Limb (tissue), 2 donors: ENCODE results near the gene PANX2.

ENCODE experiments used
- DNase-seq, 2 donors: peaks; one replicate each; pipeline ENCODE4 v3.0.0-alpha.2; 2016; ENCODE audit errors: extremely low spot score in 2 of 2

PANX2 gene

DNA sequence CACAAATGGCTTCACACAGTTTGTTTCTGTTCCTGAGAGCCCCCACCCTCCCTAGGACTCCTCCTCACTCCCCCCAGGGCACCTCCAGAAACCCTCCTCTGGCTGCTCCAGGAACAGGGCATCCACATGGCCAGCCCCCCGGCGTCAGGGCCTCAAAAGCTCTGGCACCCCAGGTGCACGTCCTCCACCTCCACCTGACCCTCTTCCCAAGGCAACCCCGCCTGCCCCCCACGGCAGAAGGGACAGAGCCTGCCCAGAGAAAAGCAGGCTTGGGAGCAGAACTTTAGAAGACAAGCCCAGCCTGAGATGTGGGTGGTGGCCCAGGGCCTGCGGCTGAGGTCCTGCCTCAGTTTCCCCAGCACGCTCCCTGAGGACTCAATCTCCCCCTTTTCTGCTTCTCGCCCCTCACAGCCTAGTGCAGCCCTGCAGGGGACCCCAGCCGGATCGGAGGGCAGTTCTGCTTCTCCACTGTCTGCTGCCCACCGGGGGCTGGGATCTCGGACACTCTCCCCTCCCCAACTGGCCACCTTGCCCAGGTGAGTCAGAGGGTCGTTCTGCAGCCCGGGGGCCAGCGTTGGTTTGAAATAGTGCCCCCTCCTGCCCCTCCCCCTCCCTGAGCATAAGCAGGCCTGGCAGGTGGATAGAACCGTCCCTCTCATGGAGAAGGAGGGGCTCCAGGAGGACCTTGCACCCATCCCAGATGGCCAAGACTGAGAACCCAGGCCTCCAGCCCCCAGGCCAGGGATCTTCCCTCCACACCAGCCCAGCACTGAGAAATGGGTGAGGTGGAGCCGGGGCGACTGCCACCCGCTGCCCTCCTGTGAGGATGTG lies 12.8 kb downstream of the PANX2 start:
- DNase-seq, result no peak

DNA sequence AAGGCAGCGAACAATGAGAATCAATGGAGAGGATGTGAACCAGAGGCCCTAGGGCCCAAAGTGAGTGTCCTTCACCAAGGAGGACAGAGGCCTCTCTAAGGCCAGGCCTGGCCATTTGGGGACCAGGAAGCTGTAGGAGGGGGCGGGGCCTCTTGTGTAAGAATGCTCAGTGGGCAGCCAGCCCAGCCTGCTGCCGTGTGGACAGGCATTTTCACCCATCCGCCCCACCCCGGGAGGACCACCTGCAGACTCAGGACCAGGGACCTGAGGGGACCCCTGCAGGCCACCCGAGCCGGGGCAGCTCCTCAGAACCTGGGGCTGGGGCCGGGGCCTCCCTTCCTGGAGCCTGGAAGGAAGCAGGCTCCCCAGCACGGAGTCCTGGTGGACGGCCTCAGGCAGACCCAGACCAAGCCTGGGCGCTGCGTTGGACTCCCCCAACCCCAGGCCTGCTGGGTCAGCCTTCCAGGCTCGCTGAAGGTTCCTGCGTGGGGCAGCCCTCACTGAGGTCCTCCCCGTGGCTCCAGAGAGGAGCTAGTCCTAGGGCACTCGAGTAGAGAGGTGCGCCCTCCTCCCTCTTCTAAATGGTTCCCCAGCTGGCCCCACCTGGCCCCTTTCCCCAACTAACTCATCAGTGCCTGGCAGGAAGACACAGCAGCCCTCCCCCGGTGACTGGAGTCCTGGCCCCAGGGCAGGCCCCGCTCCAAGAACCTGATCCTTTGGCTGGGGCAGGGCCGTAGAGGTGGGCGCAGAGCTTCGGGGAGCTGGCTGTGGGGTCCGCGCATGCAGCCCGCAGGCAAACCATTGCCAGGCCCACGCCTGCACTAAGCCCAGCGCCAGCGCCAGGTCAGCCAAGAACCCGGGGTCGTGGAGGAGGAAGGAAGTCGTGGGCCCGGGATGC lies 13.7 kb downstream of the PANX2 start:
- peak in 1 of 2 donors; percentile 61 for DNase-seq

DNA sequence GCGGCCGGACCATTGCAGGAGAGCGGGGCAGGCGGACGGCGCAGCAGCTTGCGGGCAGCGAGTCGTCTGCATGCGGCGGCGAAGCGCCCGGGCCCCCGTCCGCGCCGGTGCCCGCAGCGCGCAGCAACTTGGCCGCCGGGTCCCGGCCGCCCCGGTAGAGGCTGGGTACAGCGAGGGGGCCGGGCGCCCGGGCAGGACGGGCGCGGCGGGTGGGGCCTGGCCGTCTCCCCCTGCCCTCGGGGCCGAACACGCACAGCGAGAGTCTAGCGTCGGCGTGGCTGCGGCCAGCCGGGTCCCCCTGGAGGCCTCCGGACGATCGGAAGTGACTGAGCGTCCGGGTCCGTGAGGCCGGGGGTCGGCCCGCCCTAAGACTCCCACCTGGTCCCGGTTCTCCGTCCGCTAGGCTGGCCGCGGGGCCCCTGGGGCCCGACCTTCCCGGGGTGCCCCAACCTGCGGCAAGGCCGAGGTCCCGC lies 14.4 kb downstream of the PANX2 start:
- no peak for DNase-seq

DNA sequence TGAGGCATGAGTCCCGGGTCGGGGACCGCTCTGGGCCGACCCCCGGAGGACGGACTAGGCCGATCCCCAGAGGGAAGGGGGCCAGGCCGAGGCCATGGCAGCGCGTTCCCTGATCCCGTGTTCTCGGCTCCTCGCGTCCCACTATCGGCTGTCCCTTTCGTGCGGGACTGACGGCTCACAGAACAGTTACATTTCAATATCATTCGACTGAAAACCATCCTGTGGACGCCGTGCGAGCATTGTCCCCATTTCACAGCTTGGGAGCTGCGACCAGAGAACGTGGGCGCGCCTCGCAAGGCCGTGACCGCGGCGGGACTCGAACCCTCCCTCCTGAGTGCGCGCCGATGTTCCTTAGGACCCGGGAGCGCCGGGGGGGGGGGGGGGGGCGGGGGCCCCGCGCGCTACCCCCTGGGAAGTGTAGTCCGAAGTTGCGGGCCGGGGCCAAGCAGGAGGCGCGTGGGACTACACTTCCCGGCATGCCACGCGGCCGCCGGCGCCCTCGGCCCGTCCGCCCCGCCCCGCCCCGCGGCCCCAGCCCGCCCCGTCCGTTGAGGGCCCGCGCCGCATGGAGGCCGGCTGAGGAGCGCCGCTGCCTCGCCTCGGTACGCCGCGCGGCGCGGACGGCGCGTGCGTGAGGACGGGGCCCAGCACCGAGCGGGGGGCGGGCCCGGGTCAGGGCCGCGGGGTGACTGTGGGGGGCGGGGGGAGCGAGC lies 15.0 kb downstream of the PANX2 start, which contains the start of gene TRABD:
TRABD (plus strand) TSS at position 539 of the 713 bp plus-strand sequence. CDS start 7,148 bp downstream, outside the sequence.
- peak; percentile 90 to 98 for DNase-seq

DNA sequence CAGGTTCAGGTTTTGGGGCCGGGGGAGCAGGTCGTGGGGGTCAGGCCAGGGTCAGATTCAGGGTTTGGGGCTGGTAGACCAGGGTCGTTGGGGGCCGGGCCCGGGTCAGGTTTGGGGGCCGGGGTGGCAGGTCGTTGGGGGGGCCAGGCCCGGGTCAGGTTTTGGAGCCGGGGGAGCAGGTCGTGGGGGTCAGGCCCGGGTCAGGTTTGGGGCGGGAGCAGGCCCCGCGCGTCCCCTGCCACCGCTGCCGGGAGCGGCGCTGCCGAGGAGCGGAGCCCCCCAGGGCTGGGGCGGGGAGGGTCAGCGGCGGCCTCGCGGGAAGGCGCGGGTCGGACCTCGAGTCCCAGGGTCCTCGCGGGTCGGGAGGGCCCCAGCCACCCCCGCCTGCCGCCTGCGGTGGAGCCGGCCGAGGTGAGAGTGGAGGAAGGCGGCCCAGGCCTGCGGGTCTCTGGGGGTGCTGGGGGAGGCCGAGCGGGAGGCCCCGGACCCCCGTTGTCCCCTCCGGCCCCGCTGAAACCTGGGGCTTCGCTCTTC lies 15.7 kb downstream of the PANX2 start:
- no peak for DNase-seq

DNA sequence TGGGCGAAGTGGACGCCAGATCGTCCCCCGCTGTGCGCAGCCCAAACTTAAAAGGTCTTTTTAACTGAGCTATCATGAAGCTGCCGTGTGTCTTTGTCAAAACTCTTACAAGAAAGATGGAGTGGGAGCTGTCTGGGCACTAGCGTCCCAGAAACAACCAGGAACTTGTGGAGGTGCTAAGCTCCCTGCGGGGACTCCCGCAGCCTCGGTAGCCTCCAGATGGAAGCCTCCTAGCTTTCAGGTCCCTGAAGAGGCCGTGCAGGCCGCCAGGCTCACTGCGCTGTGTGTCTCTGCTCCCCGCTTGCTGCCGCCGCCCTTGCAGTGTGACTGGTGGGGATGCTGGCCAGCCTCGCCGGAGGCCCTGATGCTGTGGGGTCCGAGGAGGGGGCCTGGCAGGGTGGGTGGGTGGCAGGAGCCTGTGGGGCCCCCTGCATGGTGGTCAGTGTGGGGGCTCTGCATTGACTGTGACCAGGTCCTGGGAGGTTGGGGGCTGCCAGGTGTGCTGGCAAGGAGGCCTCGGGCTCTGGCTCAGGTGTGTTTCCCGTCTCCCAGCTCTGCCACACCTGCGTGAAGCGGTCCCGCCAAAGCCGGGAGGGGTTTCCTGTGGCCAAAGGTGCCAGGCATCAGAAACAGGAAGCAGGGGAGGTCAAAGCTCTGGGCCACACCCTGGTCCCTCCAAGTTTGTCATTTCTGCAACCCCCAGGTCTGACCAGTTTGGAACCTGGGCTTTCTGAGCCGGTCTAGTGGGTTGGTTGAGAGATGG lies 16.4 kb downstream of the PANX2 start:
- DNase-seq, result no peak

DNA sequence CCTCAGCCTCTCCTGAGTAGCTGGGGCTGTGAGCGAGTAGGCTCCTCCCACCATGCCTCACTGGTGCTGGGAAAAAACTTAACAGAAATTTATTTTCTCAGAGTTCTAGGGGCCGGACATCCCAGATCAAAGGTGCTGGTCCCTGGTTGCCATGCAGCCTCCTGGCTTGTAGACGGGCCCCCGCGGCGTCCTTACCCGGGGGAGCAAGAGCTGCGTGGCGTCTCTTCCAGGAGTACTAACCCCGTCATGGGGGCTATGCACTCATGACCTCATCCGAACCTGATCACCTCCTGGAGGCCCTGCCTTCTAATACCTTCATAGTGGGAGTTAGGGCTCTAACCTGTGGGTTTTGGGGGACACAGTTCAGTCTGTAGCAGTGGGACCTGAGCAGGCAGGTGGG lies 17.8 kb downstream of the PANX2 start:
- no peak for DNase-seq

DNA sequence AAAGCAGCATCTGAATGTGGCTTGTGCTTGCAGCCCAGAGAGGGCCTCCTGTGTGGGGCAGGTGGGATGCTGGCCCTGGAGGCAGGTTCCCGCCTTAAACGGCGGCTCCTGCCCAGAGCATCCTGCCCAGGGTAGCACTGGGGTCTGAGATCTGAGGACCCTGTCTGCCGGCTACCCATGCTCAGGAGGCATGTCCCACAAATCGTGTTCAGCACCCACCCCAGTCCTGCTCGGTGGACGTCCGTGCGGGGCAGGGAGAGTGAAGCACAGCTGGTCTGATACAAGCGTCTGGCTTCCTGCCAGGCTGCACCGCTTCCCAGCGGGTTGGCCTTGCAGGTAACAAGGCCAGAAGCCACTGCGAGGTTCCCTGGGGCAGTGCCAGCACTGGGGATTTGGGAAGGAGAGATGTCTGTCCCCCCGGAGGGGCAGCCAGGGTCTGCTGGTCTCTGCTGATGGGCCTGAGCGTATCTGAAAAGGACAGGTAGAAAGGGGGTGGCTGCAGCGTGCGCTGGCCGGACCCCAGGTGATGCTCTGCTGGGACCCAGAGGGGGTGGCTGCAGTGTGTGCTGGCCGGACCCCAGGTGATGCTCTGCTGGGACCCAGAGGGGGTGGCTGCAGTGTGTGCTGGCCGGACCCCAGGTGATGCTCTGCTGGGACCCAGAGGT lies 18.8 kb downstream of the PANX2 start:
- no peak for DNase-seq

DNA sequence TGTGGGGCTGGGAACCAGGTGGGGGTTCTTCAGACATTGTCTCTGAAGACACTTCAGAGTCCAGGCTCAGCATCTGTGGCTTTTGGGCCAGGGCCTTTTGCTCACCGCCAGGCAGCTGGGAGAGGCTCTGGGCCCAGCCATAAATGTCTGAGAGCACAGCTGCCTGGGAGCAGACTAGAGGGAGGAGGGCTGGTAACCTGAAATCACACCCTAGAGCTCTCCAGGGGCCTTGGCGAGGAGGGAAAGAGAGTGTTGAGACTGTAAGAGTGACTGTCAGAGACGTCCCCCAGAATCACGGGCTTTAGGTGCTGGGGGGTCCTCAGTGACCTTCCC lies 19.3 kb downstream of the PANX2 start:
- peak in 1 of 2 donors; percentile 35 for DNase-seq

DNA sequence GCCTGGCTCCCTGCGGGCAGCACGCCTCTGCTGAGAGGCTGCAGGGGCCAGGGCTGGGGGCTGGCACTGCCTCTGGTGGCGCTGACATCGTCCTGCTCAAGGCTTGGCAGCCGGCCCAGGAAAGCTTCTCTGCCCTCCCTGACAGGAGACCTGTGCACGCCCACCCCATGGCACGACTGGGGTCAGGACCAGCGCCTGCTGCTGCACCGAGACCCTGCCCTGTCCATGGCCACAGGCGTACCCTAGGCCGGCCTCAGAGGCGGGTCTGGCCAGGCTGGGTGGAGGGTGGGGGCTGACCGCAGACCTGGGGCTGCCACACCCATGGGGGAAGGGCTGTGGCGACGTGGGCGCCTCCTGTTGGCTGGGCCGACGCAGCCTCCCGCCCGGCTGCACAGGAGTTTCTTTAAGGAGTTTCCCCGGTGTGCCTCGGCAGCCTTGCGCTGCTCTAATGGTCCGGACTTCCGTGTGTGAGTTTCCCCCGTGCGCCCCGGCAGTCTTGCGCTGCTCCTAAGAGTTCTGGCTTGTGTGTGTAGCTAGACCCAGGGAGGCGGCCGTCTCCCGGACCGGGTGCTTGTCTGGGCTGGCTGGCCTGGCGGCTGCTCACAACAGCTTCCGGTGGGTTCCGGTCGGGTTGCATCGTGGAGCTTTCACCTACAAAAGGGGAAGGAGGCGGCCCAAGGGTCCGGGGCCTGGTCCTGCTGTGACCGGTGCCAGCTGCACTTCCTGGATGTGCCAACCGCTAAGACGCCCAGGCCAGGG lies 19.8 kb downstream of the PANX2 start:
- DNase-seq, result peak; percentile 75 to 80

DNA sequence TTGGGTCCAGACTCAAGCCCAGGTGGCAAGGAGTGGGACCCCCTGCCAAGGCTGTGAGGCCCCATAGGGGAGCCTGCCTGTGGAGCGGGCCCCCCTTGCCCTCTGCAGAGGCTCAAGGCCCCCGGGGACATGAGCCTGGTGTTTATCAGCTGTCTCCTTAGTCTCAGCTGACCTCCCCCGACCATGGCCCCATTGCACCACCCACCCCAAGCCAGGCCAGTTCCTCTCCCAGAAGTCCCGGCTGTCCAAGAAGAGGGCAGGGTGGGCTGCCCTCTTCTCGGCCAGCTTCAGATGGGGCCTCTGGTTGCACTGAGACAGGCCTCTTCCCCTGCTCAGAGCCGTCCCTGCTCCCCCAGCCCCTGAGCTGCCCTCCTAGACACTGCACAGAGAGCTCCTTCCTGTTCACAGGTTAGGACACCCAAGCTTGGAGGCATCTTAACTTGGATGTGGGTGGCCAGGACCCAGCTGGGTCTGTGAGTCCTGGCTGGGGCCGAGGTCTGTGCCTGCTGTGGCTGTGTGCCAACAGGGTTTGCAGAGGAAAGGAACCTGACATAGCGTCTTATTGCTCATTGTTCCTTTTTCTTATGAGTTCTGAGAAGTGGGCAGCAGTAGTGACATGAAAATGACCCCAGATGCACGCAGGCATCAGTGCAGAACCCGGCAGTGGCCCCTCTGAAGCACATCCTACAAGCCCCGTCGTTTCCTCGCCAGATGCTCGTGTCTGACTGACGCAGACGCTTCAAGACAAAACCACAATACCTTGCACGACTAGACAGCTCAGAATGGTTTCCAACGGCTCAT lies 20.6 kb downstream of the PANX2 start:
- DNase-seq, result no peak

DNA sequence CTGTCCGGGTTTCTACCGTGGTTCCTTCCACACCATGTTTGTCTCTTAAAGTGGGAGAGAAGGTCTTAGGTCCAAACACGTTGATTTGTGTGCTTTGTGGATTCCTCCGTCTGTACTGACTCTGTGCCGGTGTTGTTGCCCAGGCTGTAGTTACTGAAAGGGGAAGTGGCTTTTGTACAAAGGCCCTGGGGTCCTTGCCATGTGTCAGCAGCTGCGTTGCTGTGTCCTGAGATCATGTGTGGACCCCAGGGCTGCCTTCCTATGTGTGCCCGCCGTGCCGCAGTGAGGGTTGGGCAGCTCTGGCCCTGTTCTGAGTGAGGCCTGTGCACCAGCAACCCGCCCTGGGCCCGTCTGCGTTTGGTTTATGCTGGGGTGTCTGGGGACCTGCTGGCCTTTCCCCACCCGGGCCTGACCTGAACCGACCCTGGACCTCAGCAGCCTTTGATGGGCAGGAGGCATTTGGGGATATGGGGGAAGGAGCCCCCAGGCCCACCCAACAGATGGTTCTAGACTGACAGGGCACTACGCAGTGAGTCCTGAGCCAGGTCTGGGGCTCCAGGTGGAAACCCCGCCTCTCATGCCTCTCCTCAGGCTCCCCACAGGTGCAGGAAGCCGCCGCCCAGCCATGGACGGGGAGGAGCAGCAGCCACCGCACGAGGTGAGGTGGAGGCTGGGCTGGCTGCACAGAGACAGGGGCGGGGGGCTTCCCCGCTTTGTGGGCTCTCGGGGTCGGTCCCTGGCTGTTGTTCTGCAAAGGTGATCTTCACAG lies 22.1 kb downstream of the PANX2 start:
- DNase-seq, result no peak

DNA sequence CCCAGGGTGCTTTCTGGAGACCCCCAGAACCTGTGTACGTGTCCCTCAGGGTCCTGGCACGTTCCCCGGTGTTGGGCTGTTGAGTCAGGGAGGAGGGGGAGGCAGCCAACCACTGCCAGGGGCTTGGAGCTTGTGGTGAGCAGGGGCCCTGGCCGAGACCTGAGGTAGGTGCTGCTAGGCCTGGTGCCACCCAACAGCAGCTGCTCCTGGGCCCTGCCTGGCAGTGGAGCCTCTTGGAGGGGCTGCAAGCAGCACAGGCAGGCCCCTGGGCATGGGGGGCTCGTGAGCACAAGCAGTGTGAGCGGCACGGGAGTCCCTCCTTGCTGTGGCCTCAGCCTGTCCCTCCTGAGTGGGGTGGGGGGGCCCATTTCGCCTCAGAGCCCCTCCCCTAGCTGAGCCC lies 23.1 kb downstream of the PANX2 start:
- no peak for DNase-seq

DNA sequence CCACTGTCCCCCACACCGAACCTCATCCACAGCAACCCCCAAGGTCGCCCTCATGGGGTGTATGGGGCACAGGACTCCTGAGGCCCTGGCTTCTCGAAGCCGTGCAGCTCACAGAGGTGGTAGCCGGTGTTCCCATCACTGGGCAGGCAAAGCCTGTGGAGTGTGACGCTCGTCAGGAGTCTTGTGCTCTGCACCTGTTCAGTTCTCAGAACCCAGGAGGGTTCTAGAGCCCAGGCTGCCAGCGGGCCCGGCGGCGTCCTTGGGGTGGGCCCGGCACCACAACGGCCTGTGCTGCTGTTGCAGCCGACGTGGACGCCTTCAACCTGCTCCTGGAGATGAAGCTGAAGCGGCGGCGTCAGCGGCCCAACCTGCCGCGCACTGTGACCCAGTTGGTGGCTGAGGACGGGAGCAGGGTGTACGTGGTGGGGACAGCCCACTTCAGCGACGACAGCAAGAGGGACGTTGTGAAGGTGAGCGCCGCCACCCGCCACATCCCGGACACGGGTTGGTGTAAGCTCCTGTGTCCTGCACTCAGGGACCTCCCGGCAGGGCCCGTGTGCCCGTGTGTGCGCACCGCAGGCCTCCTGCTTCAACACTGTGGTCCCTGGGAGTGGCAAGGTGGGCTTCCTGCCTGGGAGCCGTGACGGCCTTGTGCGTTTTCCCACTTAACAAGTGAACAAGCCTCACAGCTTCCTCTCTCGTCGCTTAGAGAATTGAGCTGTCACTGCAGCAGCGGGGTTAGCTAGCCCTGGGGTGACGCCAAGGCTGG lies 23.7 kb downstream of the PANX2 start:
- DNase-seq, result no peak

DNA sequence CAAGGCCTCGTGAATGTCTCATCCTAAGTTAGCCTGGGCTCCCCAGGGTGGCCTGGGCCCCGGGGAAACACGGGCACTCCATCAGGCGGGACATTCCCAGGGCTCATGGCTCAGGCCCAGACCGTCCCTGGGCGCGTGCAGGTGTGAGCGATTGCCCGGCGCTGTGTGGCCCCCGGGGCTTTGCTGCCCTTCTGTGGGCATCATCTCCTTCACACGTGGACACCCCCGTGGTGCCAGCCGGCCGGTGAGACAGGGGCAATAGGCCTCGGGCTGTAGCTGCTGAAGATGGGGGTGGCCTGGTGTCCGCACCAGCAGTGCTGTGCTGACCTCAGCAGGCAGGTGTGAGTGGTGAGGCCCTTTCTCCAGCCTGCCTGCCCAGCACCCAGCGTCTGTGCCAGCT lies 25.7 kb downstream of the PANX2 start:
- DNase-seq, result no peak

DNA sequence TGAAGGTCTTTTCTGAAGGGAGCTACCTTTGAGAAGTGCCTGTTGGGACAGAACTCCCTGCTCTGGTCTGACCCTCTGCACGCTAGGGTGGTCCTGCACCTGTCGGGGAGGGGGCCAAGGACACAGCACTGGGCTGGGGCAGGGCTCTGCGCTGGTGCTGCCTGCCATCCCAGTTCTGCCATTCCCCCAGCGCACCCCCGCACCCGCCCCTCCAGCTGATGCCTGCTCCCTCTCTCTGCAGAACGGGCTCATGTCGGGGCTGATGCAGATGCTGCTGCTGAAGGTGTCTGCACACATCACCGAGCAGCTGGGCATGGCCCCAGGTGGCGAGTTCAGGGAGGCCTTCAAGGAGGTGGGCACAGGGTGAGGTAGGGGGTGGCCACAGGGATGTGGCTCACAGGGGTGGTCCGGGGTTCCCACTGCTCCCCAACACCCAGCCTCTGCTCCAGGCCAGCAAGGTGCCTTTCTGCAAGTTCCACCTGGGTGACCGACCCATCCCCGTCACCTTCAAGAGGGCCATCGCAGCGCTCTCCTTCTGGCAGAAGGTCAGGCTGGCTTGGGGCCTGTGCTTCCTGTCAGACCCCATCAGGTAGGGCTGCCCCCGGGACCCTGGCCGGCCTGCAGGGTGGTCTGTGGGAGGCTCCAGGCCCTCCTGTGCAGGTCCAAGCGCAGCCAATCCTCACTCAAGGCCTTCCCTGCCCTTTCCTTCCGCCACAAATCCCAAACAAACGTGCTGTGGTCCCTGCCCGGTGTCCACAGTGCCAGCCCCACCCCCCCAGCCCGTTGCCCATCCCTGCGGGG lies 26.7 kb downstream of the PANX2 start:
- DNase-seq, result no peak
